Jurkat, Clone E6-1 (cell line): ENCODE results near the gene EPHB2.

ENCODE experiments used
- DNase-seq: peaks from one replicate; pipeline ENCODE4 v3.0.0-alpha.2; 2011; ENCODE audit warnings: low read depth, low spot score
- H3K4me3 ChIP-seq: 2 replicates; pipeline ENCODE4 v1.5.1; 2011; ENCODE audit warnings: mild to moderate bottlenecking, low read length, control low read depth, moderate library complexity

Gene EPHB2

DNA sequence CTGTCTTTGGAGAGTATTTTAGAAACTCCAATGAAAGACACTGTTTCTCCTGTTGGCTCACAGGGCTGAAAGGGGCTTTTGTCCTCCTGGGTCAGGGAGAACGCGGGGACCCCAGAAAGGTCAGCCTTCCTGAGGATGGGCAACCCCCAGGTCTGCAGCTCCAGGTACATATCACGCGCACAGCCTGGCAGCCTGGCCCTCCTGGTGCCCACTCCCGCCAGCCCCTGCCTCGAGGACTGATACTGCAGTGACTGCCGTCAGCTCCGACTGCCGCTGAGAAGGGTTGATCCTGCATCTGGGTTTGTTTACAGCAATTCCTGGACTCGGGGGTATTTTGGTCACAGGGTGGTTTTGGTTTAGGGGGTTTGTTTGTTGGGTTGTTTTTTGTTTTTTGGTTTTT lies 203.5 kb downstream of the EPHB2 start:
- no peak for DNase-seq
- no peak overlapping the region for H3K4me3 ChIP-seq

DNA sequence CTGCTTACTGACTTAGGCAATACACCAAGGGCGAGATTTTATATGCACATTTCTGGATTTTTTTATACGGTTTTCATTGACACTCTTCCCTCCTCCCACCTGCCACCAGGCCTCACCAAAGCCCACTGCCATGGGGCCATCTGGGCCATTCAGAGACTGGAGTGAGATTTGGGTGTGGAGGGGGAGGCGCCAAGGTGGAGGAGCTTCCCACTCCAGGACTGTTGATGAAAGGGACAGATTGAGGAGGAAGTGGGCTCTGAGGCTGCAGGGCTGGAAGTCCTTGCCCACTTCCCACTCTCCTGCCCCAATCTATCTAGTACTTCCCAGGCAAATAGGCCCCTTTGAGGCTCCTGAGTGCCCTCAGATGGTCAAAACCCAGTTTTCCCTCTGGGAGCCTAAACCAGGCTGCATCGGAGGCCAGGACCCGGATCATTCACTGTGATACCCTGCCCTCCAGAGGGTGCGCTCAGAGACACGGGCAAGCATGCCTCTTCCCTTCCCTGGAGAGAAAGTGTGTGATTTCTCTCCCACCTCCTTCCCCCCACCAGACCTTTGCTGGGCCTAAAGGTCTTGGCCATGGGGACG lies 204.1 kb downstream of the EPHB2 start:
- H3K4me3 ChIP-seq, result no peak overlapping the region
- no peak for DNase-seq

DNA sequence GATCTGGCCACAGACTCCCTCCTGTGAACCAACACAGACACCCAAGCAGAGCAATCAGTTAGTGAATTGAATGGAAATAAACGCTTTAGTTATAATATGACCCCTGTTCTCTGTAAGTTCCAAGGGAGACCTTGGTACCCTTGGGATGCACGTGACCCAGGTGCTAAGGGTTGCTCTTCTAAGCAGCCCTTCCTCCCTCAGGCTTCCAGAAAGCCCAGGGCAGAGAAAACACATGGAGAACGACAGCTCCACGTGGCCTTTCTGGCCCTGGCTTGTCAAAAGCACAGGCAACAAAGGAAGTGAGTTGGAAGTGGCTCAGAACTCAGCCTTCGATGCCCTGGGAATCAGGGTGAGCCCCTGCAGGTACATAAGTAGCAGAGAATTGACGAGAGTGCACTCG lies 204.6 kb downstream of the EPHB2 start:
- no peak for DNase-seq
- H3K4me3 ChIP-seq, result no peak overlapping the region

DNA sequence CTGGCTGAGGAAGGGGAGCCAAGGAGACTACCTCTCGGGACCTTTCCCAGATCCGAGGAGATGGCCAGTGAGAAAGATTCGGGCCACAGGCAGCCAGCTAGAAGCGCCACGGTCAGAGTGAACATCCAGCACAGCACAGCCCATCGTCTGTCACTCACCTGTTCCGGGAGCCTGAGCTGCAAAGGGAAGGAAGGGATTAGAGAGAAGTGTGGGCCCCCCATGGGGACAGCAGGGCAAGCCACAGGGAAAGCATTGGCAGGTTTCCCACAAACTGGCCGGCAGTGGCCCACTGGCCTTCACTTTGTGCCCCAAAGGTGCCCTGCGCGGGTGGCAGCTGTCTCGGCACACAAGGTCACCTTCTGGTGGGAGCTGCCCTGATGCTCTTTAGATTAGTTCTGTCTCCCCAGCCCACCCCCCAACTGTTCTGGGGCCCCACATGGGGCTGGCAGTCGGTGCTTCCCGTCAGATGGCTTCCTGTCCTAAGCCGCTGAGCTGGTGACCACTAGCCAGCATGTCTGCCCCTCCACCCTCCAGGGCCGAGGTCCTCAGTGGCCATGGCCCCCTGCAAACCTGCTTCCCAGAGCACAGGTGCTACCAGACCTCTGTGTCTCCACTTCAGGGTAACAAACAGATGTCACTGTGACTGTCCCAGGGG lies 205.3 kb downstream of the EPHB2 start:
- H3K4me3 ChIP-seq, result no peak overlapping the region
- DNase-seq, result no peak

DNA sequence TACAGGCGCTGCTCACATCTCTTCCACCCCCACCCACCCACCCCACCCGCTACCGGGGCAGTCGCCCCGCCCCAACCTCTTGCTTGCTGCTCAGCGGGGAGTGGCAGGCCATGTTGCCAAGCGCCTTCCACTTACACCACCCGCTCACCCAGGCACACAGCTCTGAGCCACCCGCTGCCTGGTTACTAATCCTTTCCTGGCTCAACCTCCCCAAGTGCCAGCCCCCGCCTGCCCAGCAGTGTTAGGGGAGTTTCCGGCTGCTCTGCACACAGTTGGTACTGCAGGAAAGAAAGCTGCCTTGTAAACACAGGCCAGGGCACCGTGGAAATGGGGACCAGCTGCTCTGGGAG lies 205.8 kb downstream of the EPHB2 start:
- H3K4me3 ChIP-seq, result no peak overlapping the region

DNA sequence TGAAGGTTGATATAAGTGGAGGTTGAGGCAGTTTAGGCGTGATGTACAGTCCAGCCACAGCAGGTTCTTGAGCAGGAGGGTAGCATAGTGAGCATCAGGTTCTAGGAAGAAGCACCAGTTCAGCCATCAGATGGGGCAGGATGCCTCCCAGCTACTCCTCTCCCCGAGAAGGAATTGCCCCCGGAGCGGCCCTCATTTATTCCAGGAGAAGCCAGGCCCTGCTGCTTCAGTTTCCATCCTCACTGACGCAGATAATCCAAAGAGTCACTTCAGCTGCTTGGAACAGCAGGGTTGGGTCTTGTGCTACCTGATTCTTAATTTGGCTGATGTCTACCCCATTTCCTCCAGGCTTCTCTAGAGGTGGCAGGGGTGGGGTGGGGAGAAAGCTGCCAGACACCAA lies 207.3 kb downstream of the EPHB2 start:
- no peak overlapping the region for H3K4me3 ChIP-seq
- DNase-seq, result no peak

More for the DNA sequence above, 205.8 kb downstream of the EPHB2 start:
- DNase-seq, result peak; percentile 49

DNA sequence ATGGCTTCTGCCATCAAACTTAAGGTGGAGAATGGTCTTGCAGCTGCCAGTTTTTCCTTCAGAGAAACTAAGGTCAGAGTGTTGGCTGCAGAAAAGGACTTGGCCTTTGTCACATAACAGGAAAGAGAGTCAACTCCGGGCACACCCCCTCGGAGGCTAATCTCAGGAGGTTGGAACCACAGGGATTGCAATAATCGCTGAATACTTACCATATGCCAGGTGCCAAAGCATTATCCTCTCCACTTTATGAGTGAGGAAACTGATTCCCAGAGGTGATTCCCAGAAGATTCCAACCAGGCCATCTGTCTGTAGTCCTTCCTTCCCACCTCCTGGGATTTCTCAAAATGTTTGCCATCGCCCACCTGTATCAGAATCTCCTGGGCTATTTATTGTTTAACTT lies 208.0 kb downstream of the EPHB2 start:
- no peak for DNase-seq
- no peak overlapping the region for H3K4me3 ChIP-seq

DNA sequence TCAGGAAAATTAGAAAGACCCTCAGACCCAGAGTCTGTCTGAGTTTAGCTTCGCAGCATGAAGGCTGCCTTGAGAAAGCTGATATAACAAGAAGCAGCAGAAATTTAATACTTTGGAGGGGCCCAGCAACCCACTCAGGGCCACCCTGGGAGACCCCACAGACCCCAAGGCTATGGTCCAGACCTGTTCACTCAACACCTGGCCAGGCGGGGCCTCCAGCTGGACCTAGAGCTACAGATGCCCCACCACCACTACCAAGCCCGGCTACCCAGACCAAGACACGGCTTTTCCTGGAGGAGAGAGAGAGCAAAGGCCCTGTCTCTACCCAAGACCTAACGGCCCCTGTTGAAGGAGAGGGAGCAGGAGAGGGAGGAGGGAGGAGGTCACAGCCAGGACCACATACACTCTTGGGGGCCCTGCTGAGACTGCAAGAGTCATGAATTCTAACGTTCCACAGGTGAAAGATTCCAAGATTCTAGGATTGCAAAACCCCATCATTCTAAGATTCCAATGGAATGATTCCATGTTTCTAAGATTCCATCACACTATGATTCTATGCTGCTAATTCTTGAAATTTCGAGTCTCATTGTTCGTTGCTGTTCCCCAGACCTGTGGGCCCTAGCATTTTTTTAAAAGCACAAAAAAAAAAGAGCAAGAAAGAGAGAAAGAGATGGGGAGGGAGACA lies 208.8 kb downstream of the EPHB2 start:
- H3K4me3 ChIP-seq, result no peak overlapping the region
- DNase-seq, result no peak

DNA sequence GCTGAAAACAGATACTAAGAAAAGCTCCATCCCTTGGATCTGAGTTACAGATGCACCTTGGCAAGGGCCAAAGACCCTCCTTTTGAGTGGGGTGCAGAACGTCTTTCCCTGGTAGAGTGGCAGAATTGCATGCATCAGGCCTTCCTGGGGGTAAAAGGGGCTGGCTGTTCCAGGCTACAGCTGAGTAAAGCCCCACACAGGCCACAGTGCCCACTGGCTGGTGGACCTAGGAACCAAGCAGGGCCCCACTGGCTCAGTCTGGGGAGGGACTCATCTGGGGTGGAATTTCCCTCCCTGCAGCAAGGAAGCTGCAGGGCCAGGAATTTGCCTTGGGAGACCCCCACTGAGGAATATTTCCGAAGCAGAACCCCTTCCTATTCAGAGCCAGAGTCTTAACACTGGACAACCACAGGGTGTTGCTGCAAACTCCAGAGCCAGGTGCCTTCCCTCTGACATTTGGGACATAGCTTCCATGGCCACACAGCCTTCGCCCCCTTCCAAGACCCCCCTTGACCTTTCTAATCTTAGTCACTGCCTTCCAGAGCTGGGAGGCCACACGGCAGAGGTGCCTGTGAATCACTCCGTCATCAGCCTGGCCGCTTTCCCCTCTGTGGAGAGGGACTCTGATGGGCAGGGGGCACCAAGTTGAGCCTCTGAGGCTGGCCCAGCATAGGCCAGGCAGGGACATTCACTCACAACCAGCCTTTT lies 209.5 kb downstream of the EPHB2 start:
- no peak for DNase-seq
- H3K4me3 ChIP-seq, result no peak overlapping the region

DNA sequence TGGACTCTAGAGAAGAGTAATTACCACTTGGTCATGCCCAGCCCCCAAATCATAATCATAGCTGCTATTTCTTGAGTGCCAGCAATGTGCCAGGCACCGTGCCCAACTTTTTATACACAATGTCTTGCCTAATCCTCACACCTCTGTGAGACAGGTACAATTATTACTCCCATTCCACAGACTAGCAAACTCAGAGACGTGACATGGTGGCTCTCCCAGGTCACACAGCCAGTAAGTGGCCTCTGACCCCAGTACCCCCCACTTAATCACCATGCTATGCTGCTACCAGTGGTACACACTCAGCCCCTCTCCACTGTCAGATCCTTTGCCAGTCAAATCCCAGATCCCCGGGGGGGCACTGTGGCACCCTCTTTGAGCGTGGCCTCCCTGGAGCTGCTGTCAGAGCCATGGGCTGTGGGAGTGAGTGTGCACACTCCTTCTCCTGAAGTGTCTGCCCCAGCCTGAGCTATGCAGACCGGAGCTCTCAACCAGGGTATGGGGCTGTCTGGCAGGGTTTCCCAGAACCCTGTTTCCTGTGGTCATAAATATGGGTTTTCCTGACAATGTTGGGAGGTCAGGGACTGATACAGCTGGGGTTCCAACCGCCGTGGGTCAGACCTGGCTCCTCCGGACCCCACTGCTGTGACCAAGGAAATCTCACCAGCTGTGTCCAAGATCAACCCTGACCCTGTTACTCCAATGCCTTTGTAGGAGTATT lies 210.3 kb downstream of the EPHB2 start:
- no peak for DNase-seq
- H3K4me3 ChIP-seq, result no peak overlapping the region

DNA sequence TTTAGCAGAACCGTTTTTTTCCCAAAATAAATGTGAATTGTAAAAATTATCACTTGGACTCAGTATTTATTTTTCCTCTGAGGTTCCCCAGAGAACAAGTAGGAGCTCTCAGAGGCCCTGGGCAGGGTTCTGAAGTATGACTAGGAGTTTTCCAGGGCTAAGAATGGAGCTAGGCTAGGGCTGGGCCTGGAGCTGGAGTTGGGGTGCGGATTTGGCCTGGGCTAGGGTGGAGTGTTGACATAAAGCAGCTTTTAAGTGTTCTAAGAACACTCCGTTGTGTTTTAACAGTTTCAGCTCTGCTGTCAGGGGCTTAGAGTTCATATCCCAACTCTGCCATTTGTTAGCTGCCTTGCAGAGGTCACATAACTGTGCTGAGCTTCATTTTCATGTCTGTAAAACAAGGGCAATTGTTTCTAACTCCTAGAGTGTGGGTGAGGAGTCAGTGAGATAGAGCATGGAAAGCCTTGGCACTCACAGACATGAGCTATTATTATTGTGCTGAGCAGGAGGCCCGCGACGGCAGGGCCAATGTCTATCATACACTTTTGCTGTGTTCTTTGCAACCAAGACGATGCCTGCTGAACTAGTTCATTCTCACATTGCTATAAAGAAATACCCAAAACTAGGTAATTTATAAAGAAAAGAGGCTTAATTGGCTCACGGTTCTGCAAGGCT lies 210.9 kb downstream of the EPHB2 start:
- no peak for DNase-seq
- H3K4me3 ChIP-seq, result no peak overlapping the region

DNA sequence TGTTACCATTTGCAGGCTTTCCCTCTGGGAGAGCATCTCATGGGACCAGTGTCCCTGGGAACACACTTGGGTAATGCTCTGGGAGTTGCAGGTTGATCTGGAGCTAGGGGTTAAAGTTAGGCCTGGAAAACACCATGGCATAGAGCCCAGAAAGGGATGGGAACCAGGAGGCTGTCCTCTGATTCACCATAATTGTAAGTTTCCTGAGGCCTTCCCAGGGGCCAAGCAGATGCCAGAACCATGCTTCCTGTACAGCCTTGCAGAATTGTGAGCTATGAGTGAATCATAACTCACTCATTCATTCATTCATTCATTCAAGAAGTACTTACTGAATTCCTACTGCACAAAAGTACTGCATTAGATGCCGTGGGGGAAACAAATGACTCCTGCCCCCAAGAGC lies 212.0 kb downstream of the EPHB2 start:
- no peak overlapping the region for H3K4me3 ChIP-seq
- DNase-seq, result no peak

DNA sequence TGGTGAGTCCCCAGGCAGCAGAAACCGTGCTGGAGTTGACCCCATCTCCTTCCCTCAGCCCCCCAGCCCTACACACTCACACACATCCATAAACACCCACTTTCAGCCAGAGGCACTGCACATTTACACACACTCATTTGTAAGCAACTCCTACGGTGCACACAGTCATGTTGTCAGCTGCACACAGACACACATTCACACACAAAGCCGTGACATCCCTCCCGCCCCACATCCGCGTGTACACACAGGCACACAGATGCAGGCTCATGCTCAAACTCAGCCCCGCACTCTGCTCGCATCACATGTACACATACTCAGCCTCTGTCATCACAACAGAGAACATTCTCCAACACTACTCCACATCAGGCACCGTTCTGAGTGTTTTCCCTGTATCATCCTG lies 214.5 kb downstream of the EPHB2 start:
- DNase-seq, result no peak
- H3K4me3 ChIP-seq, result no peak overlapping the region

DNA sequence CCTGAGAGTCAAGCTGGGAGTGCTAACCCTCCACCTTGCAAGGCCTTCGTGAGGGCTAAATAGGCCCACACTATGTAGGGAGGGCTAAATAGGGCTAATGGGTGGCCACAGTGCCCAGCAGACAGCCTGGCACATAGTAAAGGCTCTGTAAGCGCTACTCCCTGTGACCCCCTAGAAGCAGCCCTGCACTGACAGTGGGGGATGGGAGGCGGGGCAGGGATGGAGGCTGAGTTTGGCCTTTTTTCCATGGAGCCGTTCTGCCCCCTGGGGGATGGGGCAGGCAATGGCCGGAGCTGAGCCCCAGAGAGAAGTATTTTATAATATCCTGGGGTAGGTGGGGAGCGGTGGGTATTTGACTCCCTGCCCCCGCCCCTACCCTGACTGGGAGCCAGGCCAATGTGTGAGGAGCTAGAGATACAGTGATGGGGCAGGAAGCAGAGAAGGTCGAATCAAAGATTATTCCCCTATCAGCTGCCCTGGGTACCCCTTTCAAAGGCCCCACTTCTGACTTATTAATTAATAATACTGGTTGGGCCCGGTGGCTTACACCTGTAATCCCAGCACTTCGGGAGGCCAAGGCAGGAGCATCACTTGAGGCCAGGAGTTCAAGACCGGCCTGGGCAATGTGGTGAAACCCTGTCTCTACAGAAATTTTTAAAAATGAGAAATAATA lies 219.7 kb downstream of the EPHB2 start:
- no peak overlapping the region for H3K4me3 ChIP-seq
- peak; percentile 6 for DNase-seq

DNA sequence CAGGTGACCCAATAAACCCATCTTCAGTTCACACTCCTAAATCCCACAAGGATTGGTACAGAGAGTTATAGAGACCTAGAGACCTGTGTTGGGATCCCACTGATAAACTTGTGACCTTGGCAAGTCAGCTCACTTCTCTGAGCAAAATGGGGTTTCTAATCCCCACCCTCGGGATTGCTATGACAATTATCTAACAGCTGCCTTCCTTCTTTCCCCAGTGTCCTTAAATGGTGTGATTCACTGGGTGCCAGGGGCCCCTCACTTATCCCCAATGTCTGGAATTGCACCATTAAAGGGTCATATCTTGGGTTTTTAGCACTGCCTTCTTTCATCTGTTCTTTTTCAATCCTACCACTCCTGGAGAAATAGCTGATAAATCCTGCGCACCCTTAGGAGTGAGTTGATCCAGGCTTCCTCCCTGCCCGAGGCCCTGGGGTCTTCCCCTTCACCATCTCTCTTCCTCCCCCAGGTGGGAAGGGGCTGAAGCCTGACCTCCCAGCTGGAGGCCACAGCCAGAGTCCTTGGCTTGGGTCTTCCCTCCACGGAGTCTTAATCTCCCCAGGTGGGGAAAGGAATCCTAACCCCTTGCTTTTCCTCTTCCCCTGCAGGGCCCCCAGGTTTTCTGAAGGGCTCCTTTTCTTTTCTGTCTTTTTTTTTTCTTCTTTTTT lies 222.3 kb downstream of the EPHB2 start:
- DNase-seq, result no peak
- H3K4me3 ChIP-seq, result no peak overlapping the region

DNA sequence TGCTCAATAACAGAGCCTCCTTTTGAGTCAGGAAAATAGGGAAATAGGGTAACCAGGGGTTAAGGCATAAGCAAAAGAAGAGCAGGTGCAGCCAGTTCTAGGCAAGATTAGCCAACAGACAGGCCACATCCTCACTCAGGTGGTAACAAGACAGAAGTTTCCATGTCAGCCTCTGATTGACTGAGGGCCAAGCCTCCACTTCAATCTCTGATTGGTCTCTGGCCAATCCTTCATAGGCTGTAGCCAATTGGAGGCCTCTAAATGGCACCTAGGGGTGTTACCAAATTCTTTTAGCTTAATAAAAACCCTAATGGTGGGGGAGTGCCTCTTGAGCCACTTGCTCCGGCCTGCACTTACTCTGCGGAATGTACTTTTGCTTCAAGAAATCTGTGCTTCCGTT lies 224.8 kb downstream of the EPHB2 start:
- H3K4me3 ChIP-seq, result no peak overlapping the region
- DNase-seq, result peak; percentile 32

DNA sequence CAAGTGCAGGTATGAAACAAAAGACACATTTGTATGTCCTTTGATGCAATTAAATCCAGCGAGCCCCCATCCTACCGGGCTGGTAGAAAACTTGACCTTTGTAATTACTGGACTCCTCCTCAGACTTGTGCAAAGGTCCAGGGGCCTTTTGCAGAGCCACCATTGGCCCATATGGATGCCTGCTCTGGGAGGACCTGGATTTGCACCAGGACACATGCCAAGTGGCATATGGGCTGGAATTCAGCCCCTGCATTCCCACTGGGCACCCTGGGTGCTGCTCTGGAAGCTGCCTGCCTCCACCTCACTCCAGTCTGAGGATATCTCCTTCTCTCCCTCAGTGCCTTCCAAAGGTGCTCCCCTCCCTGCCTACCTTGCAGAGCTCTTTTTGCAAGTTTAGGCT lies 226.0 kb downstream of the EPHB2 start:
- DNase-seq, result no peak
- H3K4me3 ChIP-seq, result no peak overlapping the region

DNA sequence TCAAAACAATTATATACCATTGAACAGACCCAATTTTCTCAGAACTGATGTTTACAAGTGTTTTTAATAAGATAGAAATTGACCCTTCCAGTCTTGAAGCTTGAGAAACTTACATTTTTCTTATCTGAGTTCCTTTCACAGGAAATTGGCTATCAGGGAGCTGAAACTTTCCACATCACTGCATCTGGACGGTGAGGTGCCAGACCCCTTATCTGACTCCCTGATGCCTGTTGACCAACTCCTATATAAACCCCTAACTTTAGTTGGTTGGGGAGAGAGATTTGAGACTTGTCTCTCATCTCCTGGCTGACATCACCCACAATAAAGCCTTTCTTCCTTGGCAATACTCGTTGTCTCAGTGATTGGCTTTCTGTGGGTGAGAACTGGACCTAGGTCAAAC lies 230.6 kb downstream of the EPHB2 start:
- DNase-seq, result no peak
- no peak overlapping the region for H3K4me3 ChIP-seq
